GM12878 (cell line): ENCODE data around the gene VGLL4. TPM values are rescaled to one million over a fixed set of nuclear protein-coding genes. Genes with fewer than 3 reads are reported as not detected.

Experiments
- ATAC-seq: fragments of 200-7000 bp; cut with Tn5 transposase; 3 replicates; pipeline ENCODE4 v1.9.1; 2020; ENCODE audit warnings: mild to moderate bottlenecking, moderate library complexity
- BruUV-seq: library from RNA; stranded (reverse); fragments of 400-500 nt; replicated peaks from 2 replicates; lab custom pipeline; 2021; lab: Mats Ljungman, UMichigan
- CTCF ChIA-PET: fragments of 300-600 bp; sonication (Branson Sonifier 250); formaldehyde crosslinking; extraction: SDS; loops from one replicate; lab custom pipeline; 2021; ENCODE audit warnings: inconsistent platforms; lab: Yijun Ruan, JAX
- POLR2A ChIA-PET: fragments of 350-600 bp; formaldehyde crosslinking; extraction: SDS; loops from one replicate; lab custom pipeline; 2021; ENCODE audit warnings: inconsistent platforms; lab: Charles Lee
- RAD21 ChIA-PET: fragments of 300-600 bp; sonication (Branson Sonifier 250); formaldehyde crosslinking; loops from one replicate; lab custom pipeline; 2023; ENCODE audit warnings: antibody characterized with exemption; ENCODE audit not compliant: unreplicated experiment; lab: Charles Lee
- SMC1A ChIA-PET: fragments of 300-600 bp; sonication (Branson Sonifier 250); formaldehyde crosslinking; loops from one replicate; lab custom pipeline; 2023; ENCODE audit not compliant: unreplicated experiment, uncharacterized antibody; lab: Charles Lee
- DNase-seq: peaks from one replicate; pipeline ENCODE4 v3.0.0-alpha.2; 2011; ENCODE audit warnings: low read depth, low spot score
- FAIRE-seq: peaks from 3 replicates; lab custom pipeline; 2011; peaks lifted over from hg19 to GRCh38; lab: Jason Lieb, UNC
- H2AFZ ChIP-seq: 2 replicates; pipeline ENCODE4 v1.6.0; 2011; ENCODE audit warnings: low read depth, low read length, control low read depth; ENCODE audit not compliant: control insufficient read depth
- H3K27ac ChIP-seq: 2 replicates; pipeline ENCODE4 v1.5.1; 2011; ENCODE audit warnings: control low read depth; ENCODE audit not compliant: control insufficient read depth, insufficient read depth
- H3K27me3 ChIP-seq, 2 experiments: replicated peaks in 1 of 2; 2 replicates each; pipeline versions ENCODE4 v1.6.0 to v1.6.1; 2011; ENCODE audit warnings: low read length in 1 of 2; ENCODE audit not compliant: control insufficient read depth in 2 of 2, insufficient read depth in 2 of 2
- H3K36me3 ChIP-seq, 2 experiments: 2 replicates each; pipeline ENCODE4 v1.5.1; 2011; ENCODE audit warnings: low read length in 1 of 2; ENCODE audit not compliant: control insufficient read depth in 2 of 2, insufficient read depth in 2 of 2
- H3K4me1 ChIP-seq: 2 replicates; pipeline ENCODE4 v1.6.1; 2011; ENCODE audit warnings: mild to moderate bottlenecking, low read length, moderate library complexity, mixed read lengths; ENCODE audit not compliant: control insufficient read depth, insufficient read depth
- H3K4me2 ChIP-seq: 2 replicates; pipeline ENCODE4 v1.6.0; 2011; ENCODE audit warnings: control low read depth; ENCODE audit not compliant: control insufficient read depth, insufficient read depth
- H3K4me3 ChIP-seq: fragments of 200-600 bp; sonication (generic); 2 replicates; pipeline ENCODE4 v1.5.1; 2016
- H3K79me2 ChIP-seq: 2 replicates; pipeline ENCODE4 v1.6.0; 2011; ENCODE audit warnings: low read length; ENCODE audit not compliant: control insufficient read depth, insufficient read depth
- H3K9ac ChIP-seq: 2 replicates; pipeline ENCODE4 v1.8.0; 2011; ENCODE audit warnings: low read length, control low read depth, mixed read lengths; ENCODE audit not compliant: control insufficient read depth, insufficient read depth
- H3K9me3 ChIP-seq: replicated peaks from 3 replicates; pipeline ENCODE4 v1.5.1; 2011; ENCODE audit warnings: mild to moderate bottlenecking, low read length; ENCODE audit not compliant: control insufficient read depth, insufficient read depth
- H4K20me1 ChIP-seq: 2 replicates; pipeline ENCODE4 v1.6.0; 2011; ENCODE audit not compliant: control insufficient read depth, insufficient read depth
- EGR1 ChIP-seq, 2 experiments: IDR thresholded peaks; 1 replicate in 1 of 2; 2 replicates in 1 of 2; pipeline ENCODE4 v1.6.1; 2011 to 2012; ENCODE audit warnings: low read depth in 2 of 2, low read length in 2 of 2, borderline replicate concordance in 1 of 2, mild to moderate bottlenecking in 1 of 2, moderate library complexity in 1 of 2
- SP1 ChIP-seq: IDR thresholded peaks from one replicate; pipeline ENCODE4 v1.6.1; 2011; ENCODE audit warnings: low read depth, low read length
- SPI1 ChIP-seq: IDR thresholded peaks from 2 replicates; pipeline ENCODE4 v1.6.1; 2011; ENCODE audit warnings: low read depth, mild to moderate bottlenecking, low read length, moderate library complexity, borderline replicate concordance; ENCODE audit not compliant: insufficient read depth
- TCF12 ChIP-seq: IDR thresholded peaks from 2 replicates; pipeline ENCODE4 v1.6.1; 2011; ENCODE audit warnings: low read depth, mild to moderate bottlenecking, low read length
- USF2 ChIP-seq: IDR thresholded peaks from 2 replicates; pipeline ENCODE4 v1.6.1; 2011; ENCODE audit warnings: low read depth, low read length, improper control_type of control experiment, borderline replicate concordance
- YBX1 ChIP-seq: fragments of 450-650 bp; IDR thresholded peaks from 2 replicates; pipeline ENCODE4 v1.6.1; 2016; ENCODE audit warnings: antibody characterized with exemption
- ZNF207 ChIP-seq: fragments of 450-650 bp; IDR thresholded peaks from 2 replicates; pipeline ENCODE4 v1.6.1; 2014; ENCODE audit warnings: antibody characterized with exemption, mild to moderate bottlenecking, borderline replicate concordance
- WGBS: methylation state at CpG from one replicate; pipeline ENCODE4 v1.1.6; 2016; ENCODE audit warnings: low lambda C conversion rate; ENCODE audit not compliant: insufficient replicate concordance, insufficient coverage; ENCODE audit errors: missing lambda C conversion rate; 5-methylcytosine and 5-hydroxymethylcytosine counted together
- in situ Hi-C: fragments of 300-500 bp; cut with MboI; formaldehyde crosslinking; loops from 9 replicates; pipeline ENCODE4 v1.14.3; 2018; ENCODE audit warnings: mixed read lengths
- intact Hi-C: fragments of 100-400 bp; cut with micrococcal nuclease; formaldehyde crosslinking; loops from one replicate; pipeline ENCODE4 v1.14.2; 2022; ENCODE audit not compliant: unreplicated experiment
- polyA plus RNA-seq, 11 experiments: library from polyadenylated mRNA; depleted of rRNA in 4 of 11; unstranded in 6 of 11; stranded (reverse) in 5 of 11; fragments of >200 nt; fragmentation: Nextera tagmentation in 4 of 11; fragmentation: Illumina TruSeq in 1 of 11; extraction: Ambion mirVana in 4 of 11; extraction: Trizol in 1 of 11; gene quantifications; 1 replicate in 1 of 11; 2 replicates in 10 of 11; pipeline versions ENCODE4 v1.2.1 to v1.2.3, GENCODE V29; 2011 to 2016; ENCODE audit warnings: inconsistent platforms in 2 of 11, missing spikeins in 2 of 11, low read depth in 1 of 11
- total RNA-seq, 4 experiments: library from RNA; depleted of rRNA in 3 of 4; stranded (reverse); fragments of >200 nt in 3 of 4; fragmentation: Illumina TruSeq in 1 of 4; extraction: Trizol in 1 of 4; gene quantifications; 2 replicates each; pipeline versions ENCODE4 v1.2.1 to v1.2.3, GENCODE V29; 2013 to 2021
- TF ChIP-seq, protein P1 (sequence below): fragments of 450-650 bp; IDR thresholded peaks from 2 replicates; pipeline ENCODE4 v1.6.1; 2017; ENCODE audit warnings: mild to moderate bottlenecking, low read depth, inconsistent platforms; ENCODE audit not compliant: poor library complexity, severe bottlenecking

Gene VGLL4
- total and polyA plus RNA-seq, 10 of the 15 experiments (the other 5 are each of a cell fraction or from before 2014, with no cell fraction given), result 0.44 to 38.1 (median 16.1) TPM

GRCh38 chr3:11539218-11539617, 104.5 kb downstream of the VGLL4 start:
- Histone ChIP-seq H3K4me2 (no peak overlapping the region), H3K27me3 (no peaks in the 10 kb centered on the region), H3K36me3 (no peaks in the 10 kb centered on the region), H3K9ac (no peak overlapping the region), H3K27ac (no peak overlapping the region), H3K9me3 (no peaks in the 10 kb centered on the region; the same call in 2 of the 3 replicates), H3K79me2 (no peaks in the 10 kb centered on the region), H3K4me3 (no peak overlapping the region), H2AFZ (no peak overlapping the region), H4K20me1 (no peaks in the 10 kb centered on the region), H3K4me1 (no peaks in the 10 kb centered on the region)
- in situ Hi-C loops, result no loop called here
- TF ChIP-seq SPI1, result no peak
- TF ChIP-seq, protein P1, sequence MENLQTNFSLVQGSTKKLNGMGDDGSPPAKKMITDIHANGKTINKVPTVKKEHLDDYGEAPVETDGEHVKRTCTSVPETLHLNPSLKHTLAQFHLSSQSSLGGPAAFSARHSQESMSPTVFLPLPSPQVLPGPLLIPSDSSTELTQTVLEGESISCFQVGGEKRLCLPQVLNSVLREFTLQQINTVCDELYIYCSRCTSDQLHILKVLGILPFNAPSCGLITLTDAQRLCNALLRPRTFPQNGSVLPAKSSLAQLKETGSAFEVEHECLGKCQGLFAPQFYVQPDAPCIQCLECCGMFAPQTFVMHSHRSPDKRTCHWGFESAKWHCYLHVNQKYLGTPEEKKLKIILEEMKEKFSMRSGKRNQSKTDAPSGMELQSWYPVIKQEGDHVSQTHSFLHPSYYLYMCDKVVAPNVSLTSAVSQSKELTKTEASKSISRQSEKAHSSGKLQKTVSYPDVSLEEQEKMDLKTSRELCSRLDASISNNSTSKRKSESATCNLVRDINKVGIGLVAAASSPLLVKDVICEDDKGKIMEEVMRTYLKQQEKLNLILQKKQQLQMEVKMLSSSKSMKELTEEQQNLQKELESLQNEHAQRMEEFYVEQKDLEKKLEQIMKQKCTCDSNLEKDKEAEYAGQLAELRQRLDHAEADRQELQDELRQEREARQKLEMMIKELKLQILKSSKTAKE, result no peak
- TF ChIP-seq SP1, result no peak
- POLR2A ChIA-PET, result interaction anchor here (0.9 kb wide), 1 partner anchor 18 kb away, joined by 3 read pairs; no protein-coding TSS in a partner anchor
- FAIRE-seq (no peak), ATAC-seq (no peak), DNase-seq (no peak)
- intact Hi-C loops, result no loop called here
- CTCF ChIA-PET, result interaction anchor here (0.5 to 0.7 kb wide), 2 partner anchors 20 to 81 kb away, joined by 3 to 4 read pairs; no protein-coding TSS in a partner anchor
- RAD21 ChIA-PET, result no interaction called here
- BruUV-seq, result no TSS peak
- 89% methylated on average over 5 of the region's 5 CpGs for WGBS
- SMC1A ChIA-PET, result interaction anchor here (1.8 kb wide), 1 partner anchor 160 kb away, joined by 3 read pairs; no protein-coding TSS in a partner anchor

- H3K27ac ChIP-seq, result no peak overlapping the region
- no peaks in the 10 kb centered on the region for H3K36me3 ChIP-seq
- CTCF ChIA-PET, result interaction anchor here (0.7 kb wide), 1 partner anchor 82 kb away, joined by 3 read pairs; no protein-coding TSS in a partner anchor
- H3K4me2 ChIP-seq, result no peak overlapping the region
- no TSS peak for BruUV-seq
- RAD21 ChIA-PET, result interaction anchor here (0.7 kb wide), 1 partner anchor 184 kb away, joined by 3 read pairs; no protein-coding TSS in a partner anchor
- FAIRE-seq (no peak), DNase-seq (no peak), ATAC-seq (no peak)
- POLR2A ChIA-PET, result interaction anchor here (0.9 kb wide), 1 partner anchor 18 kb away, joined by 3 read pairs; no protein-coding TSS in a partner anchor
- no peak overlapping the region for H3K4me3 ChIP-seq
- SMC1A ChIA-PET, result interaction anchor here (0.6 to 1.8 kb wide), 3 partner anchors 15 to 292 kb away, joined by 3 read pairs; no protein-coding TSS in a partner anchor
- in situ Hi-C loops, result no loop called here
- H3K27me3 ChIP-seq, result no peaks in the 10 kb centered on the region
- H4K20me1 ChIP-seq, result no peaks in the 10 kb centered on the region
- H3K9me3 ChIP-seq, result no peaks in the 10 kb centered on the region; the same call in 2 of the 3 replicates
- H3K9ac ChIP-seq, result no peak overlapping the region
- 37% methylated on average over 2 of the region's 3 CpGs for WGBS
- H2AFZ ChIP-seq, result no peak overlapping the region
- H3K79me2 ChIP-seq, result no peaks in the 10 kb centered on the region
- intact Hi-C loops, result no loop called here
- no peaks in the 10 kb centered on the region for H3K4me1 ChIP-seq
- TF ChIP-seq ZNF207 (no peak), USF2 (no peak), EGR1 (IDR thresholded peaks at IDR 0.05; ENCODE audit: borderline replicate concordance in 1 of 2, low read depth in 2 of 2, low read length in 2 of 2) (no peak), TCF12 (no peak), YBX1 (no peak)
Observed at GRCh38 chr3:11538581-11538980, 105.1 kb downstream of the VGLL4 start.
